SHP77 treated with DMSO at 0.1 percent for 48 hours (cell line): ENCODE data around the gene OAS2.
"Not testable (repeated sequence)": the region's sequence is repeated elsewhere in the genome, so short reads cannot be mapped to it uniquely, and the experiment has no call there.

ENCODE experiments used
- DNase-seq: peaks from one replicate; lab custom pipeline; 2025; lab: John Stamatoyannopoulos, UW

OAS2 gene

GRCh38 chr12:112985642-112986290 is 7.4 kb downstream of the OAS2 start:
- DNase-seq: no peak

- no peak for DNase-seq
Measured at GRCh38 chr12:112986291-112986800, 8.0 kb downstream of the OAS2 start.

- DNase-seq: no peak
Measured at GRCh38 chr12:112987561-112987960, 9.2 kb downstream of the OAS2 start.

GRCh38 chr12:112988224-112988623 is 9.9 kb downstream of the OAS2 start:
- DNase-seq: no peak

- not testable (repeated sequence) for DNase-seq
Measured at GRCh38 chr12:112988823-112989385, 10.6 kb downstream of the OAS2 start.

- no peak for DNase-seq
Measured at GRCh38 chr12:112989806-112990205, 11.5 kb downstream of the OAS2 start.

- DNase-seq: peak; percentile 59
Measured at GRCh38 chr12:112992541-112993398, 14.5 kb downstream of the OAS2 start.

- DNase-seq: no peak
Measured at GRCh38 chr12:112995008-112995407, 16.7 kb downstream of the OAS2 start.

- DNase-seq: no peak
Measured at GRCh38 chr12:112996501-112996900, 18.2 kb downstream of the OAS2 start.

GRCh38 chr12:112997506-112997905 is 19.2 kb downstream of the OAS2 start:
- DNase-seq: no peak

- no peak for DNase-seq
Measured at GRCh38 chr12:112998987-112999767, 20.9 kb downstream of the OAS2 start.

GRCh38 chr12:113000433-113000832 is 22.1 kb downstream of the OAS2 start:
- no peak for DNase-seq

- DNase-seq: no peak
Measured at GRCh38 chr12:113002155-113002554, 23.8 kb downstream of the OAS2 start.

GRCh38 chr12:113002676-113003075 is 24.4 kb downstream of the OAS2 start:
- DNase-seq: no peak

GRCh38 chr12:113003636-113004035 is 25.3 kb downstream of the OAS2 start:
- DNase-seq: no peak

- no peak for DNase-seq
Measured at GRCh38 chr12:113005762-113006161, 27.4 kb downstream of the OAS2 start.

GRCh38 chr12:113006206-113006605 is 27.9 kb downstream of the OAS2 start:
- no peak for DNase-seq

- no peak for DNase-seq
Measured at GRCh38 chr12:113006641-113007040, 28.3 kb downstream of the OAS2 start.

GRCh38 chr12:113007166-113007565 is 28.8 kb downstream of the OAS2 start:
- DNase-seq: no peak

GRCh38 chr12:113010701-113011100 is 32.4 kb downstream of the OAS2 start:
- no peak for DNase-seq

GRCh38 chr12:113014565-113014964 is 36.2 kb downstream of the OAS2 start:
- no peak for DNase-seq

GRCh38 chr12:113016796-113017195 is 38.5 kb downstream of the OAS2 start:
- no peak for DNase-seq
